ENCODE data around the gene ITGB1BP2.
"Not testable (repeated sequence)": the region's sequence is repeated elsewhere in the genome, so short reads cannot be mapped to it uniquely, and the experiment has no call there.

- TF ChIP-seq CTCF, POLR2A, EP300 (IDR thresholded peaks at IDR 0.05): not testable (repeated sequence)
These were observed 1.1 kb upstream of the ITGB1BP2 start for GRCh38 chrX:71300495-71300894.

Measured in tibial nerve (tissue), 4 donors.